HepG2 (cell line): Measurements from ENCODE around the gene SEC31A. TPM values are rescaled to one million over a fixed set of nuclear protein-coding genes. Genes with fewer than 3 reads are reported as not detected.
A peak's percentile ranks its signal among the peaks of the same experiment; 100 is the strongest.

Source experiments
- AFF4 ChIP-seq: sonication (generic); formaldehyde crosslinking; IDR thresholded peaks from 2 replicates; pipeline ENCODE4 v1.4.0; 2020; ENCODE audit warnings: missing genetic modification reagents
- ATF6 ChIP-seq: sonication (generic); formaldehyde crosslinking; conservative IDR thresholded peaks from 2 replicates; pipeline ENCODE4 v1.4.0; 2020; ENCODE audit warnings: missing genetic modification reagents
- CBX1 ChIP-seq: IDR thresholded peaks from one replicate; pipeline ENCODE4 v1.6.1; 2016; ENCODE audit warnings: antibody characterized with exemption, low read depth
- DR1 ChIP-seq: sonication (generic); formaldehyde crosslinking; IDR thresholded peaks from 2 replicates; pipeline ENCODE4 v1.8.0; 2021; ENCODE audit warnings: mild to moderate bottlenecking, missing genetic modification reagents, inconsistent platforms
- EZH2 ChIP-seq: conservative IDR thresholded peaks from 2 replicates; pipeline ENCODE4 v1.6.1; 2012; ENCODE audit warnings: mild to moderate bottlenecking, low read depth, low read length, moderate library complexity
- GMEB2 ChIP-seq: IDR thresholded peaks from 2 replicates; pipeline ENCODE4 v1.6.1; 2016; ENCODE audit warnings: missing biosample characterization, missing genetic modification reagents, low read depth
- KDM4B ChIP-seq: sonication (generic); formaldehyde crosslinking; IDR thresholded peaks from 2 replicates; pipeline ENCODE4 v1.4.0; 2020; ENCODE audit warnings: missing genetic modification reagents
- NONO ChIP-seq, 2 experiments: fragments of 450-650 bp in 1 of 2; sonication (generic) in 1 of 2; formaldehyde crosslinking in 1 of 2; IDR thresholded peaks in 1 of 2; conservative IDR thresholded peaks in 1 of 2; 2 replicates each; pipeline versions ENCODE4 v1.6.1 to v1.8.0; 2017 to 2022; ENCODE audit warnings: mild to moderate bottlenecking in 1 of 2, missing genetic modification reagents in 1 of 2, moderate library complexity in 1 of 2
- RBM22 ChIP-seq: fragments of 200-400 bp; formaldehyde crosslinking; optimal IDR thresholded peaks from 2 replicates; pipeline ENCODE3; 2017; ENCODE audit warnings: mild to moderate bottlenecking, low read length, moderate library complexity
- REXO4 ChIP-seq: sonication (generic); formaldehyde crosslinking; IDR thresholded peaks from 2 replicates; pipeline ENCODE4 v1.8.0; 2022; ENCODE audit warnings: missing genetic modification reagents, mild to moderate bottlenecking, borderline replicate concordance
- TERF1 ChIP-seq: sonication (generic); formaldehyde crosslinking; IDR thresholded peaks from 2 replicates; pipeline ENCODE4 v1.8.0; 2022; ENCODE audit warnings: mild to moderate bottlenecking, missing genetic modification reagents, moderate library complexity
- TOPORS ChIP-seq: sonication (generic); formaldehyde crosslinking; IDR thresholded peaks from 2 replicates; pipeline ENCODE4 v1.8.0; 2023; ENCODE audit warnings: mild to moderate bottlenecking, missing genetic modification reagents
- ZBTB38 ChIP-seq: sonication (generic); formaldehyde crosslinking; IDR thresholded peaks from 2 replicates; pipeline ENCODE4 v1.5.1; 2020; ENCODE audit warnings: mild to moderate bottlenecking, missing genetic modification reagents
- ZBTB46 ChIP-seq: sonication (generic); formaldehyde crosslinking; IDR thresholded peaks from 2 replicates; pipeline ENCODE4 v1.4.0; 2020; ENCODE audit warnings: mild to moderate bottlenecking, missing genetic modification reagents, borderline replicate concordance
- ZNF382 ChIP-seq: sonication (generic); formaldehyde crosslinking; IDR thresholded peaks from 2 replicates; pipeline ENCODE4 v1.5.0; 2020; ENCODE audit warnings: missing genetic modification reagents, mild to moderate bottlenecking, borderline replicate concordance
- ZNF547 ChIP-seq: sonication (generic); formaldehyde crosslinking; IDR thresholded peaks from 2 replicates; pipeline ENCODE4 v1.5.1; 2020; ENCODE audit warnings: mild to moderate bottlenecking, missing genetic modification reagents
- ZNF557 ChIP-seq: sonication (generic); formaldehyde crosslinking; IDR thresholded peaks from 2 replicates; pipeline ENCODE4 v1.4.0; 2020; ENCODE audit warnings: missing genetic modification reagents
- ZNF562 ChIP-seq: sonication (generic); formaldehyde crosslinking; IDR thresholded peaks from 2 replicates; pipeline ENCODE4 v1.8.0; 2022; ENCODE audit warnings: missing genetic modification reagents, borderline replicate concordance
- polyA plus RNA-seq, 8 experiments: library from polyadenylated mRNA; depleted of rRNA in 3 of 8; stranded (reverse) in 7 of 8; unstranded in 1 of 8; fragments of >200 nt; fragmentation: Illumina TruSeq in 4 of 8; extraction: Trizol in 4 of 8; gene quantifications; 2 replicates each; pipeline versions ENCODE4 v1.2.1 to v1.2.3, GENCODE V29; 2011 to 2016; ENCODE audit warnings: low read depth in 4 of 8, missing spikeins in 1 of 8, mixed read lengths in 1 of 8; ENCODE audit not compliant: insufficient read depth in 1 of 8
- total RNA-seq, 5 experiments: library from RNA; depleted of rRNA; stranded (reverse); fragments of >200 nt; fragmentation: Illumina TruSeq; extraction: Trizol; gene quantifications; 2 replicates each; pipeline ENCODE4 v1.2.3, GENCODE V29; 2016; ENCODE audit warnings: low read depth in 1 of 5

SEC31A gene
- total and polyA plus RNA-seq, 2 of the 13 experiments (the other 11 are each of a cell fraction or from before 2014, with no cell fraction given) = 231 to 435 TPM

GRCh38 chr4:82900411-82901182 lies 9.6 kb upstream of the SEC31A start, which contains the start of gene THAP9 (continued):
- no peak for TF ChIP-seq ATF6
- TF ChIP-seq EZH2 = no peak
- peak; percentile 78; the same call in 1 of the 2 replicates for TF ChIP-seq ZBTB38
- TF ChIP-seq NONO (IDR thresholded peaks at IDR 0.05) = no peak
- TF ChIP-seq NONO (CRISPR knock-in tag; conservative IDR thresholded peaks at IDR 0.05) = peak; percentile 97
- no peak for TF ChIP-seq TERF1 (CRISPR knock-in tag)
- TF ChIP-seq AFF4 (CRISPR knock-in tag) = 0 out of 2 replicates have a peak, but pooled peaks have one; percentile 61
- peak; percentile 66 for TF ChIP-seq CBX1
- TF ChIP-seq KDM4B (CRISPR knock-in tag) = peak; percentile 17; the same call in 1 of the 2 replicates
- peak; percentile 66; the same call in 1 of the 2 replicates for TF ChIP-seq GMEB2 (CRISPR knock-in tag)
- TF ChIP-seq TOPORS (CRISPR knock-in tag) = peak; percentile 64
- TF ChIP-seq ZNF557 = no peak
- TF ChIP-seq ZNF382 (CRISPR knock-in tag) = no peak
- 0 out of 2 replicates have a peak, but pooled peaks have one; percentile 88 for TF ChIP-seq REXO4 (CRISPR knock-in tag)
- 0 out of 2 replicates have a peak, but pooled peaks have one; percentile 67 for TF ChIP-seq ZNF547 (CRISPR knock-in tag)
- no peak for TF ChIP-seq RBM22
- TF ChIP-seq DR1 (CRISPR knock-in tag) = peak; percentile 74; the same call in 1 of the 2 replicates
- peak; percentile 42; the same call in 1 of the 2 replicates for TF ChIP-seq ZNF562 (CRISPR knock-in tag)
- TF ChIP-seq ZBTB46 = no peak
